Osteoblast (primary cell): ENCODE results near the gene DPP8. TPM values are rescaled to one million over a fixed set of nuclear protein-coding genes. Genes with fewer than 3 reads are reported as not detected.
"Not testable (repeated sequence)": the region's sequence is repeated elsewhere in the genome, so short reads cannot be mapped to it uniquely, and the experiment has no call there.

Experiments
- DNase-seq: peaks from one replicate; pipeline ENCODE4 v3.0.0; 2011; ENCODE audit warnings: low spot score, mixed read lengths; ENCODE audit not compliant: insufficient read length; ENCODE audit errors: missing footprints
- H2AFZ ChIP-seq: 2 replicates; pipeline ENCODE4 v1.6.0; 2011; ENCODE audit warnings: mild to moderate bottlenecking, low read length
- H3K27ac ChIP-seq: 2 replicates; pipeline ENCODE4 v1.5.1; 2011; ENCODE audit warnings: mild to moderate bottlenecking, low read depth, low read length, moderate library complexity
- H3K27me3 ChIP-seq: 2 replicates; pipeline ENCODE4 v1.6.0; 2012; ENCODE audit warnings: mild to moderate bottlenecking, control low read depth, inconsistent platforms, low read length, moderate library complexity; ENCODE audit not compliant: insufficient read depth
- H3K36me3 ChIP-seq: 2 replicates; pipeline ENCODE4 v1.5.1; 2011; ENCODE audit warnings: mild to moderate bottlenecking, low read length, control low read depth, moderate library complexity; ENCODE audit not compliant: insufficient read depth
- H3K4me1 ChIP-seq: 2 replicates; pipeline ENCODE4 v1.5.1; 2011; ENCODE audit warnings: mild to moderate bottlenecking, low read length, control low read depth, moderate library complexity; ENCODE audit not compliant: insufficient read depth
- H3K4me2 ChIP-seq: 2 replicates; pipeline ENCODE4 v1.6.0; 2011; ENCODE audit warnings: mild to moderate bottlenecking, low read length; ENCODE audit not compliant: insufficient read depth
- H3K4me3 ChIP-seq: fragments of 200-600 bp; sonication (generic); 3 replicates; pipeline ENCODE4 v1.5.1; 2012; ENCODE audit warnings: mild to moderate bottlenecking, low read length, inconsistent platforms; ENCODE audit not compliant: insufficient read depth
- H3K79me2 ChIP-seq: 2 replicates; pipeline ENCODE4 v1.6.0; 2012; ENCODE audit warnings: mild to moderate bottlenecking, low read length, control low read depth, inconsistent platforms; ENCODE audit not compliant: insufficient read depth
- H3K9me3 ChIP-seq: 2 replicates; pipeline ENCODE4 v1.5.1; 2011; ENCODE audit warnings: low read depth, low read length, control low read depth
- H4K20me1 ChIP-seq: 2 replicates; pipeline ENCODE4 v1.6.0; 2012; ENCODE audit warnings: mild to moderate bottlenecking, low read length, control low read depth; ENCODE audit not compliant: insufficient read depth
- total RNA-seq: library from RNA; depleted of rRNA; stranded (reverse); fragments of >200 nt; gene quantifications from 2 replicates; pipeline ENCODE4 v1.2.3, GENCODE V29; 2012
- TF ChIP-seq, protein P1 (sequence below): IDR thresholded peaks from 2 replicates; pipeline ENCODE4 v1.5.1; 2011; ENCODE audit warnings: mild to moderate bottlenecking, low read depth, low read length, moderate library complexity; ENCODE audit errors: extremely low read depth

DPP8 gene
- total RNA-seq, 1 donor = 40.9 TPM

DNA sequence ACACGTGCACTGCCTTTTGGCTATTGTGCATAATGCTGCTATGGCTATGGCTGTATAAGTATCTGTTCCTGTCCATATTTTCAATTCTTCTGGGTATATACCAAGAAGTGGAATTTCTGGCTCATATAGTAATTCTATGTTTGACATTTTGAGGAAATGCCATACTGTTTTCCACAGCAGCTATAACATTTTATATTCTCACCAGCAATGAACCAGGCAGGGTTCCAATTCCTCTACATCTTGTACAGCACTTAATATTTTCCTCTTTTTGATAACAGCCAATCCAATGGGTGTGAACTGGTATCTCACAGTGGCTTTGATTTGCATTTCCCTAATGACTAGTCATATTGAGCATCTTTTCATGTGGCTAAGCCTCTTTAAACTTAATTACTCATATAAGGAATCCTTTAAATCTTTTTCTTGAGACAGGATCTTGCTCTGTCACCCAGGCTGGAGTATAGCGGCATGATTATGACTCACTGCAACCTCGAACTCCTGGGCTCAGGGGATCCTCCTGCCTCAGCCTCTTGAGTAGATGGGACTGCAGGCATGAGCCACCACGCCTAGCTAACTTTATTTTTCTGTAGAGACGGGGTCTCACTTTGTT, 56.6 kb downstream of the DPP8 start:
- Histone ChIP-seq H3K4me1 (no peaks in the 10 kb centered on the region), H3K27ac (no peak overlapping the region), H3K4me3 (no peak overlapping the region), H3K79me2 (no peaks in the 10 kb centered on the region), H3K27me3 (no peaks in the 10 kb centered on the region), H3K36me3 (peaks cover 48% of the 10 kb centered on the region), H2AFZ (no peak overlapping the region), H3K4me2 (no peak overlapping the region), H3K9me3 (no peaks in the 10 kb centered on the region), H4K20me1 (peaks cover 3% of the 10 kb centered on the region)
- TF ChIP-seq, protein P1, sequence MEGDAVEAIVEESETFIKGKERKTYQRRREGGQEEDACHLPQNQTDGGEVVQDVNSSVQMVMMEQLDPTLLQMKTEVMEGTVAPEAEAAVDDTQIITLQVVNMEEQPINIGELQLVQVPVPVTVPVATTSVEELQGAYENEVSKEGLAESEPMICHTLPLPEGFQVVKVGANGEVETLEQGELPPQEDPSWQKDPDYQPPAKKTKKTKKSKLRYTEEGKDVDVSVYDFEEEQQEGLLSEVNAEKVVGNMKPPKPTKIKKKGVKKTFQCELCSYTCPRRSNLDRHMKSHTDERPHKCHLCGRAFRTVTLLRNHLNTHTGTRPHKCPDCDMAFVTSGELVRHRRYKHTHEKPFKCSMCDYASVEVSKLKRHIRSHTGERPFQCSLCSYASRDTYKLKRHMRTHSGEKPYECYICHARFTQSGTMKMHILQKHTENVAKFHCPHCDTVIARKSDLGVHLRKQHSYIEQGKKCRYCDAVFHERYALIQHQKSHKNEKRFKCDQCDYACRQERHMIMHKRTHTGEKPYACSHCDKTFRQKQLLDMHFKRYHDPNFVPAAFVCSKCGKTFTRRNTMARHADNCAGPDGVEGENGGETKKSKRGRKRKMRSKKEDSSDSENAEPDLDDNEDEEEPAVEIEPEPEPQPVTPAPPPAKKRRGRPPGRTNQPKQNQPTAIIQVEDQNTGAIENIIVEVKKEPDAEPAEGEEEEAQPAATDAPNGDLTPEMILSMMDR = no peak
- no peak for DNase-seq

DNA sequence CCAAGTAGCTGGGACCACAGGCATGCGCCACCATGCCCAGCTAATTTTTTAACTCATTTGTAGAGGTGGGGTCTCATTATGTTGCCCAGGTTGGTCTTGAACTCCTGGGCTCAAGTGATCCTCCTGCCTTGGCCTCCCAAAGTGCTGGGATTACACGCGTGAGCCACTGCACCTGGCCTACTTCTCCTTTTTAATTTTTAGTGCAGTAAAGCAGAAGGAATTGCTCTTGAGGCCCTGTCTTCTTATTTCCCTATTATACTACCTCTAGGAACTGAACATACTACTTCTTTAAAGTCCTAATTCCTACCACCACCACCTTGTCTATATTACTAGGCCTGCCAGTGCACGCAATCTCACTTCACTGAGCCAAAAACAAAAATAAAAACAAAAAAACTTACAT, 62.2 kb downstream of the DPP8 start:
- H3K4me1 ChIP-seq, H3K4me3 ChIP-seq, H3K27me3 ChIP-seq, H3K9me3 ChIP-seq, H3K4me2 ChIP-seq, H4K20me1 ChIP-seq, H3K79me2 ChIP-seq, DNase-seq, H2AFZ ChIP-seq, H3K27ac ChIP-seq: not testable (repeated sequence)
- peaks cover 50% of the 10 kb centered on the region for H3K36me3 ChIP-seq

DNA sequence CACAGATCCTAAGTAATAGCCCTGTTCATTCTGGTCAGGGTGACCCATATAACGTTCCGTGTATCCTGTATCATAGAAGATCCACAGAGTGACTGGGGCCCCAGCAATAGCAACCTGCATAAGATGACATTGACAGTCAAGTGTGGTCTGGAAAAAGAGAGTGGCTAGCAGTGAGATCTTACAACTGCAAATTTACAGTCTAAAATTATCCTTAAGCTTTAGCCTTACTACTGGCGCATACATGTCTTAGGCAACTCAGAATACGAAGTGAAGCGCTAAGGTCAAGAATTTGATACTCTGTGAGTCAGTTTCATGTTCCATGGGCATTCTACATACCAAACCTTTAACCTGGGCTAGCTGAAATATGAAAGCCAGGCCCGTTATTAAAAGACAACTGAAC, 65.5 kb downstream of the DPP8 start:
- no peak overlapping the region for H3K4me3 ChIP-seq
- H3K9me3 ChIP-seq = no peaks in the 10 kb centered on the region
- H2AFZ ChIP-seq = no peak overlapping the region
- no peak for DNase-seq
- no peaks in the 10 kb centered on the region for H3K4me1 ChIP-seq
- no peaks in the 10 kb centered on the region for H4K20me1 ChIP-seq
- TF ChIP-seq, protein P1 = no peak
- H3K27ac ChIP-seq = no peak overlapping the region
- H3K4me2 ChIP-seq = no peak overlapping the region
- H3K36me3 ChIP-seq = peaks cover 41% of the 10 kb centered on the region
- H3K79me2 ChIP-seq = no peaks in the 10 kb centered on the region
- no peaks in the 10 kb centered on the region for H3K27me3 ChIP-seq

DNA sequence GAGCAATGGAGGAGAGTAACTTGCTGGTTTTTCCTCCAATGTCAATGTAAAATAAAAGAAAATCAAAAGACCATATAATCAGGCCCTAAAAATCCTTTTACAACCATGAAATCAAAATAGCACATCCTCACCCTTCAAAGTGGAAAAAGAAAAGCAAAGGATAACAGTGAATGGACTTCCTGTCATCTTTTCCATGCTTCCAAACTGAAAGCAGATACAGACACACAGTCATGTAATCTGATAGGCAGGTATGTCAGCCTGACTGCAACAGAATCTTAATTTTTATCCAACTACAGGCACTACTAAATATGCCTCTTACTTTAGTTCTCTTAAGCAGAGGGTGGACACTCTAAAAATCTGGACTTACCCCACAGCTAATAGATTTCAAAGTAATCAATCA, 66.9 kb downstream of the DPP8 start:
- peak; percentile 58 for DNase-seq

More for the DNA sequence above, 66.9 kb downstream of the DPP8 start:
- Histone ChIP-seq H3K27ac (no peak overlapping the region), H3K27me3 (no peaks in the 10 kb centered on the region), H3K79me2 (no peaks in the 10 kb centered on the region), H3K36me3 (peaks cover 45% of the 10 kb centered on the region), H4K20me1 (no peaks in the 10 kb centered on the region), H3K9me3 (no peaks in the 10 kb centered on the region), H3K4me3 (no peak overlapping the region), H2AFZ (no peak overlapping the region), H3K4me1 (no peaks in the 10 kb centered on the region), H3K4me2 (no peak overlapping the region)
- TF ChIP-seq, protein P1 = no peak
